H1 (cell line): ENCODE results near the gene RETREG1. TPM values are rescaled to one million over a fixed set of nuclear protein-coding genes. Genes with fewer than 3 reads are reported as not detected.

Experiments used
- CTCF ChIA-PET: fragments of 300-600 bp; sonication (Branson Sonifier 250); formaldehyde crosslinking; loops from one replicate; lab custom pipeline; 2021; ENCODE audit not compliant: partially characterized antibody; lab: Charles Lee
- POLR2A ChIA-PET: fragments of 300-600 bp; sonication (Branson Sonifier 250); formaldehyde crosslinking; loops from one replicate; lab custom pipeline; 2021; ENCODE audit warnings: inconsistent platforms; ENCODE audit not compliant: partially characterized antibody; lab: Charles Lee
- DNase-seq, 2 experiments: peaks; one replicate each; pipeline versions ENCODE4 v3.0.0 to v3.0.0-alpha.2; 2010 to 2022; ENCODE audit warnings: low spot score in 2 of 2, low read depth in 1 of 2, mixed read lengths in 1 of 2
- FAIRE-seq: peaks from 2 replicates; lab custom pipeline; 2011; peaks lifted over from hg19 to GRCh38; lab: Jason Lieb, UNC
- H2AFZ ChIP-seq: 2 replicates; pipeline ENCODE4 v1.8.1; 2012; ENCODE audit warnings: low read length, inconsistent platforms
- H2AK5ac ChIP-seq: 2 replicates; pipeline ENCODE4 v1.6.1; 2013; ENCODE audit warnings: low read depth, low read length
- H2BK120ac ChIP-seq: replicated peaks from 2 replicates; pipeline ENCODE3; 2013; ENCODE audit warnings: low read depth, low read length, inconsistent platforms
- H2BK12ac ChIP-seq: 2 replicates; pipeline ENCODE4 v1.6.1; 2013; ENCODE audit warnings: low read depth, low read length
- H2BK15ac ChIP-seq: 2 replicates; pipeline ENCODE4 v1.6.1; 2013; ENCODE audit warnings: low read length
- H2BK20ac ChIP-seq: 2 replicates; pipeline ENCODE4 v1.6.1; 2013; ENCODE audit warnings: low read length
- H2BK5ac ChIP-seq: 2 replicates; pipeline ENCODE4 v1.6.1; 2013; ENCODE audit warnings: low read depth, low read length
- H3K14ac ChIP-seq: 2 replicates; pipeline ENCODE4 v1.6.1; 2013; ENCODE audit warnings: inconsistent platforms; ENCODE audit not compliant: insufficient read length
- H3K18ac ChIP-seq: 2 replicates; pipeline ENCODE4 v1.6.1; 2013; ENCODE audit warnings: low read length; ENCODE audit errors: extremely low read depth
- H3K23ac ChIP-seq: 2 replicates; pipeline ENCODE4 v1.6.1; 2013; ENCODE audit warnings: inconsistent platforms; ENCODE audit not compliant: insufficient read length
- H3K23me2 ChIP-seq: 2 replicates; pipeline ENCODE4 v1.6.1; 2013; ENCODE audit warnings: low read depth, low read length
- H3K27ac ChIP-seq: 2 replicates; pipeline ENCODE4 v1.6.1; 2011; ENCODE audit warnings: low read depth, low read length, inconsistent platforms
- H3K27me3 ChIP-seq, 4 experiments: replicated peaks in 1 of 4; 1 replicate in 1 of 4; 2 replicates in 3 of 4; pipeline versions ENCODE4 v1.6.1 to v1.8.1; 2011 to 2013; ENCODE audit warnings: low read length in 3 of 4, mild to moderate bottlenecking in 3 of 4, inconsistent platforms in 2 of 4, mixed read lengths in 2 of 4, moderate library complexity in 1 of 4; ENCODE audit not compliant: control insufficient read depth in 3 of 4, insufficient read depth in 3 of 4; ENCODE audit errors: extremely low read depth in 1 of 4
- H3K36me3 ChIP-seq, 4 experiments: 2 replicates each; pipeline versions ENCODE4 v1.6.1 to v1.8.1; 2011 to 2013; ENCODE audit warnings: mild to moderate bottlenecking in 4 of 4, low read length in 3 of 4, moderate library complexity in 2 of 4, control low read depth in 1 of 4, inconsistent platforms in 1 of 4; ENCODE audit not compliant: insufficient read depth in 4 of 4, control insufficient read depth in 2 of 4
- H3K4ac ChIP-seq: replicated peaks from 2 replicates; pipeline ENCODE3; 2013; ENCODE audit warnings: low read length, low read depth, mixed read lengths, inconsistent platforms; ENCODE audit not compliant: insufficient read length
- H3K4me1 ChIP-seq, 4 experiments: replicated peaks in 1 of 4; 1 replicate in 1 of 4; 2 replicates in 3 of 4; pipeline versions ENCODE4 v1.6.1 to v1.8.1; 2011 to 2013; ENCODE audit warnings: low read length in 3 of 4, inconsistent platforms in 2 of 4, mixed read lengths in 1 of 4; ENCODE audit not compliant: insufficient read depth in 4 of 4, control insufficient read depth in 3 of 4
- H3K4me2 ChIP-seq, 2 experiments: 2 replicates each; pipeline versions ENCODE4 v1.6.1 to v1.8.1; 2011 to 2013; ENCODE audit warnings: low read depth in 2 of 2, low read length in 2 of 2, control low read depth in 1 of 2, inconsistent platforms in 1 of 2, mild to moderate bottlenecking in 1 of 2; ENCODE audit not compliant: insufficient read depth in 1 of 2
- H3K4me3 ChIP-seq, 4 experiments: fragments of 200-600, 300-600 bp in 1 of 4; sonication (generic), shearing (Covaris generic), sonication (Bioruptor Twin) in 1 of 4; 2 replicates each; pipeline versions ENCODE4 v1.5.1 to v1.8.1; 2011 to 2016; ENCODE audit warnings: low read length in 4 of 4, low read depth in 3 of 4, control low read depth in 2 of 4, inconsistent platforms in 2 of 4, mild to moderate bottlenecking in 2 of 4, mixed read lengths in 1 of 4, moderate library complexity in 1 of 4; ENCODE audit not compliant: insufficient read depth in 2 of 4; ENCODE audit errors: extremely low read depth in 1 of 4
- H3K56ac ChIP-seq: replicated peaks from 2 replicates; pipeline ENCODE3; 2013; ENCODE audit warnings: low read depth, mild to moderate bottlenecking, mixed read lengths, low read length, inconsistent platforms; ENCODE audit not compliant: insufficient read length
- H3K79me1 ChIP-seq: 2 replicates; pipeline ENCODE4 v1.6.1; 2013; ENCODE audit warnings: low read depth, low read length, control low read depth
- H3K79me2 ChIP-seq, 2 experiments: 2 replicates each; pipeline versions ENCODE4 v1.6.1 to v1.8.1; 2012 to 2013; ENCODE audit warnings: low read length in 2 of 2, mild to moderate bottlenecking in 2 of 2, inconsistent platforms in 1 of 2; ENCODE audit not compliant: insufficient read depth in 2 of 2, control insufficient read depth in 1 of 2
- H3K9ac ChIP-seq, 4 experiments: replicated peaks in 1 of 4; 1 replicate in 1 of 4; 2 replicates in 3 of 4; pipeline versions ENCODE4 v1.6.1 to v1.8.1; 2011 to 2013; ENCODE audit warnings: low read depth in 3 of 4, low read length in 3 of 4, control low read depth in 2 of 4, mild to moderate bottlenecking in 2 of 4, moderate library complexity in 2 of 4, inconsistent platforms in 1 of 4; ENCODE audit errors: extremely low read depth in 1 of 4
- H3K9me3 ChIP-seq, 2 experiments: 2 replicates each; pipeline versions ENCODE4 v1.6.1 to v1.8.1; 2012 to 2013; ENCODE audit warnings: mild to moderate bottlenecking in 2 of 2, moderate library complexity in 2 of 2, control low read depth in 1 of 2, inconsistent platforms in 1 of 2, low read depth in 1 of 2, low read length in 1 of 2, mixed read lengths in 1 of 2; ENCODE audit not compliant: insufficient read depth in 2 of 2
- H4K20me1 ChIP-seq, 2 experiments: replicated peaks in 1 of 2; 2 replicates each; pipeline versions ENCODE3 to v1.8.1; 2011 to 2013; ENCODE audit warnings: inconsistent platforms in 2 of 2, low read length in 2 of 2, mild to moderate bottlenecking in 1 of 2; ENCODE audit not compliant: insufficient read depth in 2 of 2, control insufficient read depth in 1 of 2
- H4K5ac ChIP-seq: 2 replicates; pipeline ENCODE4 v1.6.1; 2013; ENCODE audit warnings: low read length, low read depth, mixed read lengths, inconsistent platforms; ENCODE audit not compliant: insufficient read length
- H4K8ac ChIP-seq: 2 replicates; pipeline ENCODE4 v1.8.0; 2013; ENCODE audit warnings: mild to moderate bottlenecking, moderate library complexity, low read length, inconsistent platforms; ENCODE audit not compliant: insufficient read depth; ENCODE audit errors: extremely low read depth
- H4K91ac ChIP-seq: replicated peaks from 2 replicates; pipeline ENCODE3; 2013; ENCODE audit warnings: low read length, mixed read lengths, inconsistent platforms; ENCODE audit not compliant: insufficient read length
- EGR1 ChIP-seq: IDR thresholded peaks from 2 replicates; pipeline ENCODE4 v1.6.1; 2011; ENCODE audit warnings: low read depth, low read length, borderline replicate concordance
- SP2 ChIP-seq: IDR thresholded peaks from 2 replicates; pipeline ENCODE4 v1.6.1; 2012; ENCODE audit warnings: mild to moderate bottlenecking, low read length, inconsistent platforms
- TAF1 ChIP-seq: IDR thresholded peaks from 2 replicates; pipeline ENCODE4 v1.6.1; 2011; ENCODE audit warnings: mild to moderate bottlenecking, low read depth, low read length
- TEAD4 ChIP-seq: IDR thresholded peaks from 2 replicates; pipeline ENCODE4 v1.6.1; 2012; ENCODE audit warnings: low read depth, low read length, inconsistent platforms, mixed read lengths
- ZNF274 ChIP-seq: IDR thresholded peaks from 2 replicates; pipeline ENCODE4 v1.7.0; 2012; ENCODE audit warnings: low read length, borderline replicate concordance; ENCODE audit errors: extremely low read depth
- WGBS, 2 experiments: shearing (Covaris generic) in 1 of 2; methylation state at CpG; one replicate each; pipeline versions ENCODE4 v1.1.6 to v1.1.7; 2013 to 2015; ENCODE audit warnings: low lambda C conversion rate in 2 of 2, mixed read lengths in 2 of 2, inconsistent platforms in 1 of 2, low coverage in 1 of 2, missing lambda C conversion rate in 1 of 2; ENCODE audit not compliant: insufficient replicate concordance in 2 of 2, insufficient coverage in 1 of 2, insufficient read length in 1 of 2; ENCODE audit errors: extremely low coverage in 1 of 2, missing lambda C conversion rate in 1 of 2; 5-methylcytosine and 5-hydroxymethylcytosine counted together
- polyA plus RNA-seq, 7 experiments: library from polyadenylated mRNA; depleted of rRNA in 3 of 7; stranded (reverse) in 5 of 7; unstranded in 2 of 7; fragments of >200 nt in 5 of 7; fragments of 200-250 nt in 2 of 7; gene quantifications; 1 replicate in 5 of 7; 2 replicates in 1 of 7; 4 replicates in 1 of 7; pipeline versions ENCODE4 v1.2.1 to v1.2.3, GENCODE V29; 2011 to 2013; ENCODE audit warnings: missing spikeins in 2 of 7, mixed read lengths in 2 of 7
- total RNA-seq: library from RNA; stranded (reverse); fragmentation: NEBNext Ultra II Directional; extraction: Animal tissue kit (Norgen Biotek cat#: 25700); gene quantifications from 2 replicates; pipeline ENCODE4 v1.2.1, GENCODE V29; 2021

The RETREG1 gene
- total and polyA plus RNA-seq, 2 of the 8 experiments (the other 6 are each of a cell fraction or from before 2014, with no cell fraction given): 0.62 to 1.9 TPM

- H4K20me1 ChIP-seq: peaks cover 0 to 2% of the 10 kb centered on the region in 2 experiments
- H3K4me1 ChIP-seq: peaks cover 0 to 12% (median 2%) of the 10 kb centered on the region in 4 experiments; a peak in 4 of 7 replicates
- ChIA-PET POLR2A (no interaction called here), CTCF (no interaction called here)
- no peaks in the 10 kb centered on the region for H3K9me3 ChIP-seq
- no peak overlapping the region for H2AFZ ChIP-seq
- H4K91ac ChIP-seq: no peak overlapping the region
- no peak overlapping the region for H2BK120ac ChIP-seq
- no peak overlapping the region for H2BK5ac ChIP-seq
- H3K14ac ChIP-seq: no peak overlapping the region
- H3K23ac ChIP-seq: no peak overlapping the region
- no peak overlapping the region for H3K27ac ChIP-seq
- H3K27me3 ChIP-seq: no peaks in the 10 kb centered on the region
- peaks cover 14 to 43% (median 25%) of the 10 kb centered on the region in 4 experiments for H3K36me3 ChIP-seq
- H3K4me2 ChIP-seq: no peak overlapping the region
- H3K18ac ChIP-seq: no peak overlapping the region
- H3K79me2 ChIP-seq: peaks cover 3 to 20% of the 10 kb centered on the region in 2 experiments; a peak in 3 of 4 replicates
- no peak overlapping the region for H2BK15ac ChIP-seq
- no peak overlapping the region for H2BK20ac ChIP-seq
- H3K79me1 ChIP-seq: 0 out of 2 replicates have a peak, but pooled peaks cover 2% of the 10 kb centered on the region
- FAIRE-seq (no peak), DNase-seq (no peak)
- no peak overlapping the region for H2AK5ac ChIP-seq
- H2BK12ac ChIP-seq: no peak overlapping the region
- H4K5ac ChIP-seq: no peak overlapping the region
- no peak overlapping the region for H3K4me3 ChIP-seq
- WGBS, 2 experiments: 100% methylated on average over 1 of the region's 1 CpG; no CpG with 5 or more reads in 1 of the 2 experiments
- no peak overlapping the region for H4K8ac ChIP-seq
- H3K56ac ChIP-seq: no peak overlapping the region
- H3K4ac ChIP-seq: no peak overlapping the region
- peaks cover 9% of the 10 kb centered on the region for H3K23me2 ChIP-seq
- H3K9ac ChIP-seq: no peak overlapping the region
- TF ChIP-seq ZNF274 (no peak), EGR1 (no peak), TAF1 (no peak), SP2 (no peak), TEAD4 (no peak)
These were observed 155.0 kb downstream of the RETREG1 start for GRCh38 chr5:16461782-16462181.
